NOMO-1 treated with dmso at 0.1 percent for 144 hours (cell line): ENCODE data around the gene MR1.
A peak's percentile ranks its signal among the peaks of the same experiment; 100 is the strongest.

ENCODE experiments used
- DNase-seq: peaks from one replicate; lab custom pipeline; 2025; ENCODE audit not compliant: unreplicated experiment; lab: John Stamatoyannopoulos, UW

Gene MR1

GRCh38 chr1:181062836-181063428, 29.1 kb downstream of the MR1 start:
- peak; percentile 50 for DNase-seq

GRCh38 chr1:181064011-181064623, 30.3 kb downstream of the MR1 start:
- no peak for DNase-seq

DNA sequence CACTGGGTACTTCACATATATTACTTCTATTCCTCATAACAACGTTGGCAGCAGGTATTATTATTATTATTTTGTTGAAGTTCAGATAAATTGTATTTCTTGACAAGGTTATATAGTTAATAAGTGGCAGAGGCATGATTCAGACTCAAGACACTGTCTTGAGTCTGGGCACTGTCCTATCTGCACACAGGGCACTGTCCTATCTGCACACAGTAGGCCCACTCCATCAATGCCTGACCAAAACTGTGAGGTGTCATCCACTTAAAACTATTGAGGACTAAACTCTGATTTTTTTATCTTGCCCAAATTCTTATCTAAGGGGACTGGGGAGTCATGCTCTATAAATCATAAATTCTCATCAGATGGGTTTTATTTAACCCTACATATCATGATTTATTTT, 30.9 kb downstream of the MR1 start:
- DNase-seq, result no peak

DNA sequence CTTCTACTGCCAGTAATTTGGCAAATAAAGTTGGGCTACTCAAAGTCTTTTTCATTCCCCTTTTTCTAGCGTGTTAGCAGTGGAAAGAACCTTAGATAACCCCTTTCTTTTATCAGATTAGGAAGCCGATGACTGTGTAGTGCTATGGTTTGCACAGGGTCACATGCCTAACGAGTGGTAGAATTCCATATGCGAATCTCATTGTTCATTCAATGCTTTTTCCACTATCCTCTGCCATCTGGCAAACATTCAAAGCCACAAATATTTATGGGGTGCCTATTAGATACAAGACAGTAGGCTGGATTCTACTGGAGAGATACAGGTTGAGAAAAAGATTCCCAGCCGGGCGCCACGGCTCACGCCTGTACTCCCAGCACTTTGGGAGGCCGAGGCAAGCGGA, 39.9 kb downstream of the MR1 start:
- no peak for DNase-seq

- no peak for DNase-seq
These were observed 42.1 kb downstream of the MR1 start for GRCh38 chr1:181075766-181076350.

DNA sequence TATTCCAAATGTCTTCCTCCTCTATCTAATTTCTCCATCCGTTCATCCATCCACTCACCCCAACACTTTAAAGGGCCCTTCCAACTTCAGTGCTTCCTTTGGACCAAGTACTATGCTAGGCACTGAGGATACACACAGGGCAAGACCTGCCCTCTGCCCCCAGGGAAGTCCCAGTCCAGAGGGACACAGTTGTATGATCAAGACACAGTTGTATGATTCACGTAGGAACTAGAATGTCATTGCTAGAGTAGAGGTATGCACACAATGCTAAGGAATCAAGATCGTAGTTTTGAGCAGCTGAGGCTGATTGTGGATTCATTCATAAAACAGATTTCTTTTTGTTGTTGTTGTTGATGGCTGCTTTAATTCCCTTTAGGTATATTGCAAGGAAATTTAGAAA, 43.1 kb downstream of the MR1 start:
- DNase-seq, result no peak

DNA sequence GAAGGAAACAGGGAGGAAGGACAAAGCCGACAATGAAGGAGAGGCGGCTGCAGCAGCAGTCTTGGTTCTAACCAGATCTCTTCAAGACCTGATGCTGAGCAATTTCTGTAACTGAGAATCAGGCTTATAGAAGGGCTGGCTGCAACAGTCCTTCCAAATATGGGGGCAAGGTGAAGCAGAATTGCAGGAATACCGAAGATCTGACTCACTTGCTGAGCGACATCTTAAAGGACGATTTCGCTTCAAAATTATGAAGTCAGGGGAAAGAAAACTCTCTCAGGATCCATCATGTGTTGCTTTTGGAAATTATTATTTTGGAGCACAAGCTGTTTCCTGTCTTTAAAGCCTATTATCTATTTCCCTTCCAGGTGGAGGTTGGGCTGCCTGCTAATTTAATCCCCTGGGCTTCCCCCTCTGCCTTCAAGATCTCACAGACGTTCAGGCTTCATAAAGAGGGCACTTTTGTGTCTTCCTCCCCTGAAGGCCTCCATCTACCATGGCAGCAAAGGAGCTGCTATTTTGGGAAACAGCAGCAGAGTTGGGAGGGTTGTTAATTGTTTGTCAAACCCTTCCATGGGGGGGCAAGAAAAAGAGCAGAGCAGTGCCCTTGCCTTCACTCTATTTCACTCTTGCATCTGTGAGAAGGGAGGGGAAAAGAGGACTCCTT, 43.9 kb downstream of the MR1 start:
- no peak for DNase-seq

DNA sequence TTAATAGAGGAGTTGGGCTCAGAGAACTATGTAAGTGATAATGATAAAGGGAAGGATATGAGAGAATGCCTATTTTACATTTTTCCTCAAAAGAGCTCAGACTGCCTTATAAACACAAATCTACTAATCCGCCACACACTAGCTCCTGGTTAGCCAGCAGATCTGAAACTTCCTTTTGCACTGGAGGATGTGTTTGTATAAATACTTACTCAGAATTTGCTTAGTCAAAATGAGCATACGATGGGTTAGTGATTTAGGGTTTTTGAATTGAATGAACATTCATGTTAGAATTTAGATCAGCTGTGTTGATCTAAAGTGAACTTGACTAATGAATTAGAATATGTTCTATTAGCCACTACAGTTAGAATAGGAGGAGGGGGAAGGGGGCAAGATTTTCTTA, 45.6 kb downstream of the MR1 start:
- DNase-seq, result no peak

GRCh38 chr1:181079920-181080319, 46.1 kb downstream of the MR1 start:
- DNase-seq, result no peak

- DNase-seq, result no peak
These were observed 46.8 kb downstream of the MR1 start for GRCh38 chr1:181080556-181080955.

DNA sequence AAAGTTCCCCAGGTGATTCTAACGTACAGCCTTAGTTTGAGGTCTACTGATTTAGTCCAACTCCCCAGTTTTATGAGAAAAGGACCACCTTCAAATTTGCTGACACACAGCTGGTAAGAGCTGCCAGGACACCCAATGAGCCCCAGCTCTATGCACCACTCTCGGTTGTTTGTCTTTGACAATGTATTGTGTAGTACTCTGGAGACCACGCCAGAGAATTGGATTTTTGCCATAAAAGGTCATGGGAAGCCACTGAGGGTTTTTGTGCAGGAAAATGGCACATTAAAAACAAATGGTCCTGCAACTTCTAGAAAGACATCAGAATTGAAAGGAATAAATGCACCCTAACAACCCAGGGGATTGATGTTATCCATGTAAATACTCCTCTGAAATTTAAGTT, 47.6 kb downstream of the MR1 start:
- DNase-seq, result no peak

DNA sequence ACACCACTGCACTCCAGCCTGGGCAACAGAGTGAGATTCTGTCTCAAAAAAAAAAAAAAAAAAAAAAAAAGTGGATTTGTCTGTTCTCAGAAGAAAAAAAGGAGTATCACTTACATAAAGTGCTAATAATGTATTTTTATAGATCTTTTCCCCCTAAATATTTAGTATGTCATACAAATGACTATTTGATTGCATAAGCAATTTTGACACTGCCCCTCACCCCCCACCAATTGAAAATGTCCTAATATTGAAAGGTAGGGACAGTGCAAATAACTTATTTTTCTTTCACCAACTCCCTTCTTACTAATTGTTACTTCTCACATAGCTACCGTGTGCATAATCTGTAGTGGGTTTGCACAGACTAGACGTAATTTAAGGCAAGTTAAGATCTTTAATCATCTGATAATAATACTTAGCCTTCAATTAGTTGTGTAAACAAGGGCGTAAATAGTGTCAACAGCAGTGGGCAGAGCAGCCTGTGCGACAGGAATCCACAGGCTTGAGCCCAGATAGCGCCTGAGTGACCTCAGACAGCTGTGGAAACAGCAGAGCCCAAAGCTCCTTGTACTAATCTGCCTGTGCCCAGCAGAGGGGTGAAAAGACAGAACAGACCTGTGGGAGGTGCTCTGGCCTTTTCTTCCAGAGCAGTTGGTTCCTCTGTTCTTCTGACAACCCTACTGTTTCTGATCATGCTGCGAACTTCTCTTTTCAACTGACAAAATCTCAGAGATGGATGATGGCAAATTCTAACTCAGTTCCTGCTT, 50.2 kb downstream of the MR1 start:
- peak; percentile 94 for DNase-seq

DNA sequence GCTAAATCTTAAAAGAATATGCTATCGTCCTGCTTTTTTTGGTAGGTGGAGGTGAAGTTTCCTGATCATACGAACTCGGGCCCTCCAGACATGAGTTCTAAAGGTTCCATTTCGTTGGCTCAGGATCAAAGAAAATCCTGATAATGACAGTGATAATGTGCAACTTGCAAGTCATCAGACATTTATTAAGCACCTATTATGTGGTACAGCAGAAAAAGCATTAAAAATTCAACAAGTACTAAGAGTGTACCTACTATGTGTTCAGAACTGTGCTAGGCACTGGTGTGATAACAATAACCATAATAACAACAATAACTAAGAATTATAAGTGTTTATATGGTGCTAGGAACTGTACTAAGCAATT, 50.8 kb downstream of the MR1 start:
- DNase-seq, result no peak

DNA sequence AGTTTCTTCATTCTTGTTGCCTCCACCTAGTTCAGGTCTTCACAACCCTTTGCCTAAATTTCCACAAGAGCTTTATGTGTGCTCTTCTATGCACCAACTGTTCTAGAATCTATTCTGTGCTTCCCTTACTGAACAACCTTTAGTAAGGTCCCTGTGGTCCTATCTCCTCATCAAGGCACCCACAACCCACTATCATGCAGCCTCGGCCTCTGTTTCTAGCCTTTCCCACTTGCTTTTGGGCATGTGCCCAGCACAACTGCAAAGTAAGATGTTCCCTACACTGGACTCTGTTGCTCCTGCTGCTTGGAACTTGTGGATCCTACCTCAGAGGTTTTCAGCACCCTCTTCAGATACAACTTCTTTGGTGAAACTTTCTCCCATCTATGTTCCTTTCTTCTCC, 52.3 kb downstream of the MR1 start:
- DNase-seq, result no peak

DNA sequence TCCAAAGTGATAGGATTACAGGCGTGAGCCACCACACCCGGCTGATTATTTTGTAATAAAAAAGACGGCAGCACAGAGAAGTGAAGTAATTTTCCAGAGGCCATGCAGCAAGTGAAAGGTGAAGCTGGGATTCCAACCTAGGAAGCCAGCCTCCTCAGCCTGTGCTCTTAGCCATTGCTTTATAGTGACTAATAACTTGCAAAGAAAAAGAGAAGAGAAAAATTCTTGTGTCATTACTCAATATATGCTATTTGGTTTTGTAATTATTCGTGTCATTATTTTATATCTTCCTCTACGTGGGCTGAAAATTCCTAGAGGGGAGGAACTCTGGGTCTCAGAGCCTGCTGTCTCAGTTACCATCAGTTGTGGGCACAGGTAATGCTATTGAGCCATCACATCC, 53.1 kb downstream of the MR1 start:
- no peak for DNase-seq

DNA sequence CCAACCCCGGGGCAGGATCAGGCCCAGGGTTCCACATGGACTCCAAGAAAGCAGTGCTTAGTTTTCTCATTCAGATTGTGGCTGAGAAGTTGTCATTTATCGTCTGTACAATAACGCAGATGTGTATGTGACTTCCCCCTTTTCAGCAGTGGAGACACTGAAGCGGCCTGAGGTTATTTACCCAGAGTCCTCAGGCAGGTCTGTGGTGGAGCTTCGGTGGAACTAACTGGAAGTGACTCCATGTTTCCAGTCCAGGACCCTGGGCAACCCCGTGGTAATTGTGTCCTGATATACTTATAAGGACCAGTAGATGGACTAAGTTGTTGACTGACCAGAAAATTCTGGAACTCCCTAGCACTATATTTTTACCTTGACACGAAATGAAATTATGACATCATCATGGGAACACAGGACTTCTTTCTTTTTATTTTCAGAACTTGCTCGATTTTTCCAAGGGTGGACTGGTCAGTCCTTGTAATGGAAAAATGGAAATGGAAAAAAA, 53.7 kb downstream of the MR1 start:
- peak; percentile 46 for DNase-seq

DNA sequence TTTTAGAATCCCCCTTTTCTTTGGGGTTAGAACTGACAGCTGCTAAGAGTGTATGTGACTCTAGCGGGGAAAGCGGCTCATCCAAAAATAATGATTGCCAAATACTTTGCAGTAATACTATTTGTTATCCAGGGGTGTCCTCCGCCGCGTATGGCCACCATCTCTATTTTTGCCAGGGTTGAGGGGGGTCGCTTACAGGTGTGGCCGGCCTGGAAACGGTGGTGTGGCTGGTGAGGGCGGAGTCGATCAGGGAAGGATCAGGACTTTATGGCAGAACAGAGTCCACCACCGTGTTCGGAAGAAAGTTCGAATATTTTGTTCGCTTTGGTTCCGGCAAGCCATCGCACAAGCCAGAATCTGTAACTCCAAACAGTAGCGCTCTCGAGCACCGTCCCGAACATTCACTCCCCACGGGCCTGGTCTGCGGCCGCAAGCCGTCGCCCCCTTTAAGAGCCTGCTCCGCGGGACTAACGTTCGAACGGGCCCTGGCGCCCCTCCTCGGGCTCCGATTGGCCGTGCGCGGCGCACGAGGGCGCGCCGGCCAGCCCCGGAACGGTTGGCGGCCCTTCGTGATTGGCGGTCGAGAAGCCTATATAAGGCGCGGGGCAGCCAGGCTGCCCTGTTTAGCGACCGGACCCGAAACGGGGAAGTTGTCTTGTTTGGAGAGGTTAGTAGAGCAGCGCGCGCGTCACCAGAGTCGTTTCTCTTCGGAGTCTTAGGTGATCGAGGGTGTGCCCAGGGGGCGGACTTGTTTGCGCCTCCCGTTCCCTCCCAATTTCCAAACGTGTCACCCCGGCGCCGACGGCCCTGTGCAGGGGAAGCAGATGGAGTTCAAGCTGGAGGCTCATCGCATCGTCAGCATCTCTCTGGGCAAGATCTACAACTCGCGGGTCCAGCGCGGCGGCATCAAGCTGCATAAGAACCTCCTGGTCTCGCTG, 54.6 kb downstream of the MR1 start, which contains the start of gene IER5:
Gene IER5, plus strand, starts transcription at position 622 of the 938 bp plus-strand sequence. Its CDS starts 203 bp downstream, at position 825.
- peak; percentile 96 for DNase-seq

- DNase-seq, result no peak
These were observed 55.4 kb downstream of the MR1 start for GRCh38 chr1:181089017-181089675.

- peak; percentile 37 for DNase-seq
These were observed 56.1 kb downstream of the MR1 start for GRCh38 chr1:181089676-181090544.
